ENCODE results near the gene EPB41L4B.

DNA sequence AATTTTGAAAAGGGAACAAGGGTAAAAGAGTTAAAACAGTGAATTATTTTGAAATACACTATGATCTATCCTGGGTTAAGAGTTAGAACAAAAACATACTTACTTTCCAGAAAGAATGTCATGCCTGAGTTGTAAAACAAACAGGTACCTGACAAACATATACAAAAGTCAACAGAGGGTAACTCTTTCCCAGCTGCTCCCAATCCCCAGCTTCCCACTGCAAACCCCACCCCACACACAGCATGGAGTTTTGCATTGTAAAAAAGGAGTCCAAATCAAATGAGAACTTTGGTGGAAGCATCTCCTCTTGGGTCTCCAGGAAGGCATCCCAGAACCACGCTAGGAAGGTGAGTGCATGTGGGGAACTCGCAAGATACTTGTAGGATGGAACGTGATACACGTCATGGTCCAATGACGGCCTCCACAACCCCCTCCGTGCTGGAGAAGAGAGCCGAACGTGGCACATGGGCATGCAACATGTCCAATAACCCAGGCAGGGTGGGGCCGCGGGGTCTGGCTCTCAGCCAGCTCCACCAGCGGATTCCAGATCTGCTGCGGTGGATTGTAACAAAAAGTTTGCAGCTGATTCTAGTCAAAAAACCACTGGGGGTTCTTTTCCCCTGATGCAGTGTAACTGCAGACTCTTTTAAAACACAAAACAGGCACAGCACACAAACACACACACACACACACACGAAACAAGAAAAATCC lies 55.8 kb downstream of the EPB41L4B start:
- TF ChIP-seq CTCF (IDR thresholded peaks at IDR 0.05) = no peak
- no peak for TF ChIP-seq POLR2A (IDR thresholded peaks at IDR 0.05)
- no peak for TF ChIP-seq POLR2AphosphoS5 (IDR thresholded peaks at IDR 0.05)
